HuH-7 (cell line): ENCODE measurements around the gene FBXW12.

Experiments used
- DNase-seq: peaks from one replicate; pipeline ENCODE4 v3.0.0; 2011; ENCODE audit warnings: low spot score

The FBXW12 gene

GRCh38 chr3:48422681-48423080, 50.7 kb downstream of the FBXW12 start:
- DNase-seq = no peak

GRCh38 chr3:48423241-48423882, 51.3 kb downstream of the FBXW12 start:
- no peak for DNase-seq

GRCh38 chr3:48423883-48424695, 52.1 kb downstream of the FBXW12 start:
- DNase-seq = no peak

GRCh38 chr3:48425281-48425812, 53.3 kb downstream of the FBXW12 start:
- DNase-seq = no peak

GRCh38 chr3:48426401-48426909, 54.4 kb downstream of the FBXW12 start:
- DNase-seq = no peak

- no peak for DNase-seq
These were observed 55.1 kb downstream of the FBXW12 start for GRCh38 chr3:48426944-48427629.

GRCh38 chr3:48427630-48427962, 55.6 kb downstream of the FBXW12 start:
- DNase-seq = no peak

- DNase-seq = no peak
These were observed 56.1 kb downstream of the FBXW12 start for GRCh38 chr3:48428088-48428571.

- peak; percentile 99 for DNase-seq
These were observed 56.7 kb downstream of the FBXW12 start for GRCh38 chr3:48428572-48429316.

GRCh38 chr3:48429317-48429959, 57.4 kb downstream of the FBXW12 start:
- DNase-seq = peak; percentile 85

GRCh38 chr3:48429960-48430707, 58.1 kb downstream of the FBXW12 start, which contains the start of gene PLXNB1:
PLXNB1 (minus strand) TSS chr3:48430086; CDS start chr3:48424611, 5,475 bp downstream.
- peak; percentile 96 for DNase-seq

- DNase-seq = no peak
These were observed 58.7 kb downstream of the FBXW12 start for GRCh38 chr3:48430708-48431101.

GRCh38 chr3:48431224-48432029, 59.4 kb downstream of the FBXW12 start:
- no peak for DNase-seq

- DNase-seq = no peak
These were observed 60.7 kb downstream of the FBXW12 start for GRCh38 chr3:48432411-48433371.

- DNase-seq = no peak
These were observed 61.6 kb downstream of the FBXW12 start for GRCh38 chr3:48433472-48434118.

- DNase-seq = no peak
These were observed 62.7 kb downstream of the FBXW12 start for GRCh38 chr3:48434591-48435222.

- DNase-seq = no peak
These were observed 63.2 kb downstream of the FBXW12 start for GRCh38 chr3:48435223-48435595.
